B cell (primary cell): ENCODE measurements around the gene FMR1NB. TPM values are rescaled to one million over a fixed set of nuclear protein-coding genes. Genes with fewer than 3 reads are reported as not detected.

Experiments
- ATAC-seq: fragments of 200-7000 bp; cut with Tn5 transposase; one replicate; pipeline ENCODE4 v1.10.0; 2021; ENCODE audit warnings: low read depth, mild to moderate bottlenecking, moderate number of reproducible peaks, moderate library complexity
- CTCF ChIA-PET: fragments of 350-600 bp; sonication (Branson Sonifier 250); formaldehyde crosslinking; loops from one replicate; lab custom pipeline; 2021; ENCODE audit warnings: antibody characterized with exemption, inconsistent platforms; lab: Charles Lee
- POLR2A ChIA-PET: fragments of 350-600 bp; sonication (Branson Sonifier 250); formaldehyde crosslinking; loops from one replicate; lab custom pipeline; 2021; ENCODE audit warnings: antibody characterized with exemption; lab: Charles Lee
- DNase-seq: peaks from one replicate; pipeline ENCODE4 v3.0.0; 2013
- H2AFZ ChIP-seq: 2 replicates; pipeline ENCODE4 v1.6.1; 2012; ENCODE audit warnings: mild to moderate bottlenecking, low read depth, low read length; ENCODE audit not compliant: insufficient read depth, poor library complexity, severe bottlenecking
- H3K27ac ChIP-seq, 2 donors: 1 replicate in 1 of 2; 2 replicates in 1 of 2; pipeline ENCODE4 v1.5.1; 2012 to 2013; ENCODE audit warnings: low read length in 2 of 2, mild to moderate bottlenecking in 2 of 2, moderate library complexity in 1 of 2
- H3K27me3 ChIP-seq, 4 experiments: fragments of 200-600 bp in 1 of 4; sonication (generic) in 1 of 4; replicated peaks in 1 of 4; 1 replicate in 2 of 4; 2 replicates in 2 of 4; pipeline versions ENCODE4 v1.6.1 to v1.7.0; 2013 to 2016; ENCODE audit warnings: low read length in 3 of 4, mild to moderate bottlenecking in 2 of 4, mixed read lengths in 1 of 4, moderate library complexity in 1 of 4; ENCODE audit not compliant: insufficient read depth in 4 of 4, control insufficient read depth in 3 of 4; ENCODE audit errors: control extremely low read depth in 1 of 4
- H3K36me3 ChIP-seq, 2 experiments: replicated peaks in 1 of 2; 1 replicate in 1 of 2; 2 replicates in 1 of 2; pipeline versions ENCODE4 v1.6.1 to v1.7.1; 2013; ENCODE audit warnings: low read length in 1 of 2; ENCODE audit not compliant: insufficient read depth in 2 of 2, control insufficient read depth in 1 of 2; ENCODE audit errors: control extremely low read depth in 1 of 2, extremely low read depth in 1 of 2
- H3K4me1 ChIP-seq, 2 donors: fragments of 200-600 bp in 1 of 2; sonication (generic) in 1 of 2; 1 replicate in 1 of 2; 2 replicates in 1 of 2; pipeline versions ENCODE4 v1.5.1 to v1.6.1; 2013 to 2017; ENCODE audit warnings: low read length in 2 of 2; ENCODE audit not compliant: control insufficient read depth in 2 of 2, insufficient read depth in 2 of 2
- H3K4me2 ChIP-seq: replicated peaks from 2 replicates; pipeline ENCODE3; 2012; ENCODE audit warnings: mild to moderate bottlenecking, low read depth, low read length; ENCODE audit not compliant: poor library complexity, severe bottlenecking
- H3K4me3 ChIP-seq, 5 experiments: fragments of 200-600 bp in 1 of 5; sonication (generic) in 1 of 5; 1 replicate in 3 of 5; 2 replicates in 2 of 5; pipeline versions ENCODE4 v1.5.1 to v1.7.0; 2011 to 2016; ENCODE audit warnings: low read length in 4 of 5, mild to moderate bottlenecking in 4 of 5, low read depth in 2 of 5, control low read depth in 1 of 5, moderate library complexity in 1 of 5; ENCODE audit not compliant: insufficient read depth in 1 of 5; ENCODE audit errors: control extremely low read depth in 1 of 5, extremely low read depth in 1 of 5
- H3K79me2 ChIP-seq: fragments of 200-600 bp; sonication (generic); one replicate; pipeline ENCODE4 v1.6.0; 2016; ENCODE audit warnings: low read length; ENCODE audit not compliant: control insufficient read depth, insufficient read depth
- H3K9ac ChIP-seq: fragments of 200-600 bp; sonication (generic); 2 replicates; pipeline ENCODE4 v1.6.1; 2017; ENCODE audit warnings: mild to moderate bottlenecking, low read length, moderate library complexity
- H3K9me3 ChIP-seq, 3 donors: one replicate each; pipeline versions ENCODE4 v1.6.1 to v1.7.1; 2013; ENCODE audit warnings: low read length in 2 of 3; ENCODE audit not compliant: control insufficient read depth in 2 of 3, insufficient read depth in 1 of 3; ENCODE audit errors: control extremely low read depth in 1 of 3
- H4K20me1 ChIP-seq: 2 replicates; pipeline ENCODE4 v1.6.0; 2012; ENCODE audit warnings: mild to moderate bottlenecking, low read length; ENCODE audit not compliant: insufficient read depth, control insufficient read depth, poor library complexity, severe bottlenecking
- H3K27ac Mint-ChIP-seq: one replicate; pipeline ENCODE4 v1.8.0; 2021; ENCODE audit warnings: mixed read lengths
- H3K27me3 Mint-ChIP-seq: one replicate; pipeline ENCODE4 v1.8.0; 2021; ENCODE audit warnings: mixed read lengths
- H3K4me1 Mint-ChIP-seq: one replicate; pipeline ENCODE4 v1.8.0; 2021; ENCODE audit warnings: mixed read lengths
- H3K4me3 Mint-ChIP-seq: one replicate; pipeline ENCODE4 v1.8.0; 2021; ENCODE audit warnings: mixed read lengths
- H3K9me3 Mint-ChIP-seq: one replicate; pipeline ENCODE4 v1.8.0; 2022; ENCODE audit warnings: mixed read lengths; ENCODE audit not compliant: insufficient read depth
- CTCF ChIP-seq: fragments of 200-600 bp; IDR thresholded peaks from one replicate; pipeline ENCODE4 v1.8.0; 2022; ENCODE audit warnings: antibody characterized with exemption, mild to moderate bottlenecking
- EZH2 ChIP-seq: IDR thresholded peaks from 2 replicates; pipeline ENCODE4 v1.6.1; 2012; ENCODE audit warnings: borderline replicate concordance, low read depth, mild to moderate bottlenecking, moderate library complexity, low read length; ENCODE audit not compliant: insufficient read depth, poor library complexity, severe bottlenecking
- WGBS: methylation state at CpG from one replicate; pipeline ENCODE4 v1.1.5; 2013; ENCODE audit warnings: missing lambda C conversion rate; ENCODE audit not compliant: insufficient coverage; 5-methylcytosine and 5-hydroxymethylcytosine counted together
- intact Hi-C: fragments of 100-400 bp; cut with micrococcal nuclease; formaldehyde crosslinking; loops from one replicate; pipeline ENCODE4 v1.10.0; 2022
- polyA plus RNA-seq: library from polyadenylated mRNA; depleted of rRNA; stranded (reverse); fragments of >200 nt; gene quantifications from 2 replicates; pipeline ENCODE4 v1.2.3, GENCODE V29; 2012
- total RNA-seq, 2 donors: library from RNA; stranded (reverse); fragments of 120-200 nt in 1 of 2; gene quantifications; 1 replicate in 1 of 2; 2 replicates in 1 of 2; pipeline versions ENCODE4 v1.2.3 to v1.2.4, GENCODE V29; 2013 to 2022

The FMR1NB gene
- total and polyA plus RNA-seq, 2 donors (not counting 1 experiment from before 2014, with no cell fraction given): not detected

DNA sequence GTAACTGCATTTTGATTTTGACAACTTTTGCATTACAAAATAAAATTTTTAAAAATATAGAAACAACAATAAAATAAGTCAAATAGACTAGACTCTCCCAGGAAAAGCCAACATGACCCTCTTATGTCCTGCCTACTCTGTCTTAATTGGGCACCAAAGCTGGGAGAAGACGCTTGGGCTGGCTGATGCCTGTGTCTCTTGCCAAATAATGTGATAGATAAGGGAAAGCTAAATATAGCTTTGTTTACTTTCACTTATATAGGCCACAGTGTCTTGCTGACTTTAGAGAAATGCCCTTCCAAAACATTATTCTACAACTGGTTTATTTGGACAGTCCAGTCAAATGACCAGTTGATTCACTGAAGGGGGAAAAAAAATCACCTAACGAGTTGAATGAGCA lies 54.2 kb downstream of the FMR1NB start:
- Histone ChIP-seq H4K20me1 (no peaks in the 10 kb centered on the region), H3K36me3 (no peaks in the 10 kb centered on the region), H2AFZ (no peak overlapping the region), H3K27me3 (no peaks in the 10 kb centered on the region), H3K9ac (no peak overlapping the region), H3K4me1 (no peaks in the 10 kb centered on the region), H3K27ac (no peak overlapping the region), H3K4me2 (no peak overlapping the region), H3K9me3 (no peaks in the 10 kb centered on the region), H3K79me2 (no peaks in the 10 kb centered on the region), H3K4me3 (no peak overlapping the region)
- H3K27ac Mint-ChIP-seq: no peak overlapping the region
- no peaks in the 10 kb centered on the region for H3K4me1 Mint-ChIP-seq
- DNase-seq: no peak
- no peak for TF ChIP-seq EZH2
- no peak for TF ChIP-seq CTCF
- no CpG with 5 or more reads among the region's 2 CpGs for WGBS
- H3K27me3 Mint-ChIP-seq: no peaks in the 10 kb centered on the region
- intact Hi-C loops: no loop called here
- no peak overlapping the region for H3K4me3 Mint-ChIP-seq
- ChIA-PET CTCF (no interaction called here), POLR2A (no interaction called here)
- no peaks in the 10 kb centered on the region for H3K9me3 Mint-ChIP-seq
- ATAC-seq: no peak

GRCh38 chrX:148037020-148037419 lies 55.9 kb downstream of the FMR1NB start:
- intact Hi-C loops: no loop called here
- H3K4me1 ChIP-seq: no peaks in the 10 kb centered on the region
- H3K27ac ChIP-seq: no peak overlapping the region
- H3K9me3 Mint-ChIP-seq: no peaks in the 10 kb centered on the region
- H3K36me3 ChIP-seq: no peaks in the 10 kb centered on the region
- no peaks in the 10 kb centered on the region for H3K79me2 ChIP-seq
- H3K4me3 Mint-ChIP-seq: no peak overlapping the region
- no peak overlapping the region for H3K4me2 ChIP-seq
- H3K4me1 Mint-ChIP-seq: no peaks in the 10 kb centered on the region
- ChIA-PET CTCF (no interaction called here), POLR2A (no interaction called here)
- H3K9ac ChIP-seq: no peak overlapping the region
- TF ChIP-seq EZH2 (no peak), CTCF (no peak)
- no peaks in the 10 kb centered on the region for H4K20me1 ChIP-seq
- H3K27me3 ChIP-seq: no peaks in the 10 kb centered on the region
- no peak overlapping the region for H2AFZ ChIP-seq
- no peak overlapping the region for H3K27ac Mint-ChIP-seq
- H3K9me3 ChIP-seq: no peaks in the 10 kb centered on the region
- whole genome bisulfite sequencing: 86% methylated on average over 1 of the region's 1 CpG
- DNase-seq (no peak), ATAC-seq (no peak)
- no peaks in the 10 kb centered on the region for H3K27me3 Mint-ChIP-seq
- H3K4me3 ChIP-seq: no peak overlapping the region
